ENCODE data around the gene ZNF200.

GRCh38 chr16:3175157-3176093 lies 59.5 kb downstream of the ZNF200 start:
- TF ChIP-seq POLR2A (IDR thresholded peaks at IDR 0.05): no peak
- TF ChIP-seq CTCF (IDR thresholded peaks at IDR 0.05): no peak
